ENCODE data around the gene ZNF141. TPM values are rescaled to one million over a fixed set of nuclear protein-coding genes. Genes with fewer than 3 reads are reported as not detected.

Gene ZNF141
- total RNA-seq, 1 experiment from 2014 or later = 0.17 TPM

DNA sequence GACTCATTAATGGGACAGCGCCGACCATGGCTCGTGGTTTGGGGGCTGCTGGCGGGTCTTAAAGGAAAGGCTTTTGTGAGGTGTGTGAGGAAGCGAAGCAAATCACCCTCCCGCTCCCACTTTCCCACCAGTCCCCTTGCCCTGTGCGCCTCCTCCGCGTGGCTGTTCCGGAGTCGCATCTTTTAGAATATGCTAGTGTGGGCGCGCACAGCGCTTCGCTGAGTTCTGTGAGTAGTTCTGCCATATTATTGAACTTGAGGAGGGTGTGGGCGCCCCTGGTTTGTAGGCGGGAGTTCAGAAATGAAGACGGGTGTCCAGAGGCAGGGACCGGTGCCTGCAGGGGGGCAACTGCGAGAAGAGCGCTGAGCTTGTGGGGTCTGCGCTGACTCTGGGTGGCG, 49.1 kb downstream of the ZNF141 start:
- Histone ChIP-seq H3K4me2 (ENCODE audit: low read length) (no peak overlapping the region), H4K20me1 (ENCODE audit: insufficient read depth) (no peaks in the 10 kb centered on the region), H3K79me2 (ENCODE audit: insufficient read depth, low read length) (no peaks in the 10 kb centered on the region), H3K4me1 (ENCODE audit: control insufficient read depth in 1 of 2, insufficient read depth in 2 of 2, low read length in 2 of 2) (no peaks in the 10 kb centered on the region), H3K4me3 (replicated peaks in 1 of 2; ENCODE audit: low read depth in 1 of 2, low read length in 2 of 2) (no peak overlapping the region), H3K9me3 (ENCODE audit: control insufficient read depth in 1 of 2, insufficient read depth in 1 of 2, low read depth in 1 of 2, low read length in 2 of 2) (peaks cover 10 to 12% of the 10 kb centered on the region in 2 experiments; a peak in 2 of 4 replicates), H2AFZ (ENCODE audit: low read depth, low read length, poor library complexity, severe bottlenecking) (no peak overlapping the region), H3K27ac (ENCODE audit: low read depth, low read length) (no peak overlapping the region), H3K9me2 (ENCODE audit: insufficient read depth) (no peaks in the 10 kb centered on the region), H3K27me3 (ENCODE audit: insufficient read depth, low read length) (no peaks in the 10 kb centered on the region), H3K9ac (ENCODE audit: low read length) (no peak overlapping the region), H3K36me3 (ENCODE audit: control insufficient read depth in 1 of 2, insufficient read depth in 2 of 2, low read length in 2 of 2) (no peaks in the 10 kb centered on the region)
- ChIA-PET POLR2A (no interaction called here), RAD21 (ENCODE audit: low non-redundant PET in 1 of 2, low total read pairs in 2 of 2, uncharacterized antibody in 2 of 2, unreplicated experiment in 2 of 2) (no interaction called here), CTCF (no interaction called here)
- TF ChIP-seq SP1 (IDR thresholded peaks at IDR 0.05; ENCODE audit: low read depth) = no peak
- no peak for TF ChIP-seq FOSL1 (IDR thresholded peaks at IDR 0.05; ENCODE audit: low read depth)
- no peak for TF ChIP-seq EZH2phosphoT487 (IDR thresholded peaks at IDR 0.05; ENCODE audit: borderline replicate concordance)
- TF ChIP-seq ZFX (IDR thresholded peaks at IDR 0.05) = no peak
- no peak for TF ChIP-seq EGR1 (IDR thresholded peaks at IDR 0.05; ENCODE audit: low read depth)
- no peak for TF ChIP-seq CEBPB (IDR thresholded peaks at IDR 0.05; ENCODE audit: low read depth)
- TF ChIP-seq, protein P1, sequence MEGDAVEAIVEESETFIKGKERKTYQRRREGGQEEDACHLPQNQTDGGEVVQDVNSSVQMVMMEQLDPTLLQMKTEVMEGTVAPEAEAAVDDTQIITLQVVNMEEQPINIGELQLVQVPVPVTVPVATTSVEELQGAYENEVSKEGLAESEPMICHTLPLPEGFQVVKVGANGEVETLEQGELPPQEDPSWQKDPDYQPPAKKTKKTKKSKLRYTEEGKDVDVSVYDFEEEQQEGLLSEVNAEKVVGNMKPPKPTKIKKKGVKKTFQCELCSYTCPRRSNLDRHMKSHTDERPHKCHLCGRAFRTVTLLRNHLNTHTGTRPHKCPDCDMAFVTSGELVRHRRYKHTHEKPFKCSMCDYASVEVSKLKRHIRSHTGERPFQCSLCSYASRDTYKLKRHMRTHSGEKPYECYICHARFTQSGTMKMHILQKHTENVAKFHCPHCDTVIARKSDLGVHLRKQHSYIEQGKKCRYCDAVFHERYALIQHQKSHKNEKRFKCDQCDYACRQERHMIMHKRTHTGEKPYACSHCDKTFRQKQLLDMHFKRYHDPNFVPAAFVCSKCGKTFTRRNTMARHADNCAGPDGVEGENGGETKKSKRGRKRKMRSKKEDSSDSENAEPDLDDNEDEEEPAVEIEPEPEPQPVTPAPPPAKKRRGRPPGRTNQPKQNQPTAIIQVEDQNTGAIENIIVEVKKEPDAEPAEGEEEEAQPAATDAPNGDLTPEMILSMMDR (IDR thresholded peaks at IDR 0.05 in 2 of 3, conservative IDR thresholded peaks at IDR 0.05 in 1 of 3; ENCODE audit: borderline replicate concordance in 1 of 3, insufficient read depth in 1 of 3, low read depth in 2 of 3, low read length in 2 of 3) = no peak
- TF ChIP-seq, protein P2, sequence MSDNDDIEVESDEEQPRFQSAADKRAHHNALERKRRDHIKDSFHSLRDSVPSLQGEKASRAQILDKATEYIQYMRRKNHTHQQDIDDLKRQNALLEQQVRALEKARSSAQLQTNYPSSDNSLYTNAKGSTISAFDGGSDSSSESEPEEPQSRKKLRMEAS (IDR thresholded peaks at IDR 0.05) = no peak
- TF ChIP-seq ZNF274 (IDR thresholded peaks at IDR 0.05; ENCODE audit: low read depth, low read length) = no peak
- TF ChIP-seq SRF (IDR thresholded peaks at IDR 0.05; ENCODE audit: low read depth) = no peak
- TF ChIP-seq SIN3A (IDR thresholded peaks at IDR 0.05; ENCODE audit: low read depth) = no peak
- no peak for TF ChIP-seq RAD21 (IDR thresholded peaks at IDR 0.05; ENCODE audit: low read depth)
- TF ChIP-seq CBX3 (IDR thresholded peaks at IDR 0.05; ENCODE audit: low read depth) = no peak
- TF ChIP-seq EZH2 (IDR thresholded peaks at IDR 0.05) = no peak
- no peak for TF ChIP-seq POLR2A (IDR thresholded peaks at IDR 0.05; ENCODE audit: borderline replicate concordance, extremely low read depth, insufficient read depth, insufficient read length)
- no peak for DNase-seq (ENCODE audit: low read depth, low spot score)
- intact Hi-C loops (cut with micrococcal nuclease) = no loop called here
- no peak for ATAC-seq
- BruUV-seq (replicated peaks) = no TSS peak
